ENCODE measurements around the gene CNOT4. TPM values are rescaled to one million over a fixed set of nuclear protein-coding genes. Genes with fewer than 3 reads are reported as not detected.

Gene CNOT4
- total RNA-seq, 1 experiment from 2014 or later: 14.6 TPM

- TF ChIP-seq, protein P1, sequence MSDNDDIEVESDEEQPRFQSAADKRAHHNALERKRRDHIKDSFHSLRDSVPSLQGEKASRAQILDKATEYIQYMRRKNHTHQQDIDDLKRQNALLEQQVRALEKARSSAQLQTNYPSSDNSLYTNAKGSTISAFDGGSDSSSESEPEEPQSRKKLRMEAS (CRISPR knock-in tag; IDR thresholded peaks at IDR 0.05): no peak
- no peak for TF ChIP-seq ATF1 (CRISPR knock-in tag; IDR thresholded peaks at IDR 0.05)
- TF ChIP-seq SMAD3 (CRISPR knock-in tag; IDR thresholded peaks at IDR 0.05; ENCODE audit: borderline replicate concordance): no peak
- TF ChIP-seq IRF1 (CRISPR knock-in tag; IDR thresholded peaks at IDR 0.05): no peak
- no peak for TF ChIP-seq SOX15 (CRISPR knock-in tag; IDR thresholded peaks at IDR 0.05)
- no peak for TF ChIP-seq CDX4 (CRISPR knock-in tag; IDR thresholded peaks at IDR 0.05; ENCODE audit: borderline replicate concordance)
- TF ChIP-seq, protein P2, sequence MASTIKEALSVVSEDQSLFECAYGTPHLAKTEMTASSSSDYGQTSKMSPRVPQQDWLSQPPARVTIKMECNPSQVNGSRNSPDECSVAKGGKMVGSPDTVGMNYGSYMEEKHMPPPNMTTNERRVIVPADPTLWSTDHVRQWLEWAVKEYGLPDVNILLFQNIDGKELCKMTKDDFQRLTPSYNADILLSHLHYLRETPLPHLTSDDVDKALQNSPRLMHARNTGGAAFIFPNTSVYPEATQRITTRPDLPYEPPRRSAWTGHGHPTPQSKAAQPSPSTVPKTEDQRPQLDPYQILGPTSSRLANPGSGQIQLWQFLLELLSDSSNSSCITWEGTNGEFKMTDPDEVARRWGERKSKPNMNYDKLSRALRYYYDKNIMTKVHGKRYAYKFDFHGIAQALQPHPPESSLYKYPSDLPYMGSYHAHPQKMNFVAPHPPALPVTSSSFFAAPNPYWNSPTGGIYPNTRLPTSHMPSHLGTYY (CRISPR knock-in tag; IDR thresholded peaks at IDR 0.05): no peak
- no peak for TF ChIP-seq ZNF671 (CRISPR knock-in tag; IDR thresholded peaks at IDR 0.05)
- TF ChIP-seq JUN (CRISPR knock-in tag; IDR thresholded peaks at IDR 0.05): no peak
- TF ChIP-seq, protein P3, sequence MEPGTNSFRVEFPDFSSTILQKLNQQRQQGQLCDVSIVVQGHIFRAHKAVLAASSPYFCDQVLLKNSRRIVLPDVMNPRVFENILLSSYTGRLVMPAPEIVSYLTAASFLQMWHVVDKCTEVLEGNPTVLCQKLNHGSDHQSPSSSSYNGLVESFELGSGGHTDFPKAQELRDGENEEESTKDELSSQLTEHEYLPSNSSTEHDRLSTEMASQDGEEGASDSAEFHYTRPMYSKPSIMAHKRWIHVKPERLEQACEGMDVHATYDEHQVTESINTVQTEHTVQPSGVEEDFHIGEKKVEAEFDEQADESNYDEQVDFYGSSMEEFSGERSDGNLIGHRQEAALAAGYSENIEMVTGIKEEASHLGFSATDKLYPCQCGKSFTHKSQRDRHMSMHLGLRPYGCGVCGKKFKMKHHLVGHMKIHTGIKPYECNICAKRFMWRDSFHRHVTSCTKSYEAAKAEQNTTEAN (CRISPR knock-in tag; IDR thresholded peaks at IDR 0.05): no peak
These were observed 192.1 kb downstream of the CNOT4 start (continued) for GRCh38 chr7:135317676-135318325.

GRCh38 chr7:135316648-135317313, 193.1 kb downstream of the CNOT4 start:
- ChIA-PET POLR2A (no interaction called here), CTCF (interaction anchor here (1.5 kb wide), 1 partner anchor 43 kb away, joined by 4 read pairs; no protein-coding TSS in a partner anchor)
- Mint-ChIP-seq H3K4me3 (no peak overlapping the region), H3K27ac (no peak overlapping the region), H3K36me3 (no peaks in the 10 kb centered on the region), H3K9me3 (no peaks in the 10 kb centered on the region), H3K27me3 (ENCODE audit: low read depth) (no peaks in the 10 kb centered on the region), H3K4me1 (peaks cover 6% of the 10 kb centered on the region; the same call in 1 of the 2 replicates)
- TF ChIP-seq ZNF396 (CRISPR knock-in tag; IDR thresholded peaks at IDR 0.05; ENCODE audit: borderline replicate concordance): no peak
- TF ChIP-seq E2F5 (CRISPR knock-in tag; IDR thresholded peaks at IDR 0.05): no peak
- DNase-seq (ENCODE audit: low spot score) (no peak), ATAC-seq (no peak)

DNA sequence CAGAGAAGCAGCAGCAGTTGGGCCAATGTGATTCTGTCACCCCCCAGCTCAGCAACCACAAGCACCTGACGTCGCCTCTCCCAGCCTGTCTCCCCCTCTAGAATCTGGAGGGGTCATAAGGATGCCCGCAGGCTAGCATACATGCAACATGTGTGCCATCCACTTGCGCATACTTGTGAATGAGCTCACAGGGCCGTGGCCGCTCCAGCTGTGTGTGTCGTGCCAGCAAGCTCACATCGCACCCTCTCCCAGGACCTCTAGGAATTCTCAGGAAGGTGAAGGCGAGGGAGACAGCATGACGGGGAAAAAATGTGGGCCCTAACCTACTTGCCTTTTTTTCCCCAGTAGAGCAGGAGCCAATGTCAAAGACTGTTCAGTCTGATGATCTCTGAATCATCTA, 195.9 kb downstream of the CNOT4 start:
- H3K27ac Mint-ChIP-seq: no peak overlapping the region
- DNase-seq (ENCODE audit: low spot score) (no peak), ATAC-seq (no peak)
- H3K9me3 Mint-ChIP-seq: no peaks in the 10 kb centered on the region
- no peaks in the 10 kb centered on the region for H3K27me3 Mint-ChIP-seq (ENCODE audit: low read depth)
- ChIA-PET POLR2A (no interaction called here), CTCF (interaction anchor here (0.7 to 1.6 kb wide), 3 partner anchors 13 to 39 kb away, joined by 3 to 5 read pairs (median 4); no protein-coding TSS in a partner anchor)
- H3K36me3 Mint-ChIP-seq: no peaks in the 10 kb centered on the region
- H3K4me1 Mint-ChIP-seq: peaks cover 6% of the 10 kb centered on the region; the same call in 1 of the 2 replicates
- H3K4me3 Mint-ChIP-seq: no peak overlapping the region
- TF ChIP-seq RELA (CRISPR knock-in tag; IDR thresholded peaks at IDR 0.05; ENCODE audit: borderline replicate concordance) (no peak), TEAD4 (CRISPR knock-in tag; IDR thresholded peaks at IDR 0.05) (no peak), KAT7 (CRISPR knock-in tag; IDR thresholded peaks at IDR 0.05; ENCODE audit: borderline replicate concordance) (no peak), AFF4 (CRISPR knock-in tag; IDR thresholded peaks at IDR 0.05; ENCODE audit: borderline replicate concordance) (no peak)
- TF ChIP-seq, protein P3 (CRISPR knock-in tag; IDR thresholded peaks at IDR 0.05): no peak

All from WTC11 (cell line).